Breast epithelium (tissue), 3 donors: ENCODE measurements around the gene UBR2.

Source experiments
- POLR2A ChIP-seq: fragments of 450-650 bp; IDR thresholded peaks from one replicate; pipeline ENCODE4 v1.6.1; 2016; ENCODE audit warnings: antibody characterized with exemption, mild to moderate bottlenecking, moderate library complexity
- POLR2AphosphoS5 ChIP-seq, 3 donors: sonication (generic); formaldehyde crosslinking; IDR thresholded peaks; one replicate each; pipeline ENCODE4 v1.6.1; 2017; ENCODE audit warnings: antibody characterized with exemption in 3 of 3
- TF ChIP-seq, protein P1 (sequence below), 3 donors: fragments of 450-650 bp; IDR thresholded peaks; one replicate each; pipeline ENCODE4 v1.5.1; 2016 to 2017; ENCODE audit warnings: antibody characterized with exemption in 3 of 3, mild to moderate bottlenecking in 3 of 3, moderate library complexity in 3 of 3

DNA sequence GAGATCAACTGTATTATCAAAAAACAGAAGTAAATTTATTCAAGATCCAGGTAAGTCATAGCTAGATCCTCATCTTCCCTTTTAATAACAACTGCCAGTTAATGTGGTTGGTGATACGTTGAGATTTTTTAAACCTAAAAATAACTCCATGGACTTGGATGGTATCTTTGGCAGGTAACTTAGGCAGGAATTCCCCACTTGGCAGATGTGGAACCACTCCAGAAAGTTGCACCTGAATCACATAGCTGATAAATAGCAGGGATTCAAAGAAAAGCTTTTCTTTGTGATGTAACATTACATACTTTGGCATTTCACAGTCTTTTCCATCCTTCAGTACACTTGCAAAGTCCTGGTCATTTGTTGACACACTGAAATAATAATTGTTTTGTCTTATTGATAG is 96.0 kb downstream of the UBR2 start:
- TF ChIP-seq, protein P1, sequence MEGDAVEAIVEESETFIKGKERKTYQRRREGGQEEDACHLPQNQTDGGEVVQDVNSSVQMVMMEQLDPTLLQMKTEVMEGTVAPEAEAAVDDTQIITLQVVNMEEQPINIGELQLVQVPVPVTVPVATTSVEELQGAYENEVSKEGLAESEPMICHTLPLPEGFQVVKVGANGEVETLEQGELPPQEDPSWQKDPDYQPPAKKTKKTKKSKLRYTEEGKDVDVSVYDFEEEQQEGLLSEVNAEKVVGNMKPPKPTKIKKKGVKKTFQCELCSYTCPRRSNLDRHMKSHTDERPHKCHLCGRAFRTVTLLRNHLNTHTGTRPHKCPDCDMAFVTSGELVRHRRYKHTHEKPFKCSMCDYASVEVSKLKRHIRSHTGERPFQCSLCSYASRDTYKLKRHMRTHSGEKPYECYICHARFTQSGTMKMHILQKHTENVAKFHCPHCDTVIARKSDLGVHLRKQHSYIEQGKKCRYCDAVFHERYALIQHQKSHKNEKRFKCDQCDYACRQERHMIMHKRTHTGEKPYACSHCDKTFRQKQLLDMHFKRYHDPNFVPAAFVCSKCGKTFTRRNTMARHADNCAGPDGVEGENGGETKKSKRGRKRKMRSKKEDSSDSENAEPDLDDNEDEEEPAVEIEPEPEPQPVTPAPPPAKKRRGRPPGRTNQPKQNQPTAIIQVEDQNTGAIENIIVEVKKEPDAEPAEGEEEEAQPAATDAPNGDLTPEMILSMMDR (IDR thresholded peaks at IDR 0.05) = no peak
- no peak for TF ChIP-seq POLR2AphosphoS5 (IDR thresholded peaks at IDR 0.05)
- TF ChIP-seq POLR2A = no peak
